Measurements from ENCODE around the gene CPT1B.

DNA sequence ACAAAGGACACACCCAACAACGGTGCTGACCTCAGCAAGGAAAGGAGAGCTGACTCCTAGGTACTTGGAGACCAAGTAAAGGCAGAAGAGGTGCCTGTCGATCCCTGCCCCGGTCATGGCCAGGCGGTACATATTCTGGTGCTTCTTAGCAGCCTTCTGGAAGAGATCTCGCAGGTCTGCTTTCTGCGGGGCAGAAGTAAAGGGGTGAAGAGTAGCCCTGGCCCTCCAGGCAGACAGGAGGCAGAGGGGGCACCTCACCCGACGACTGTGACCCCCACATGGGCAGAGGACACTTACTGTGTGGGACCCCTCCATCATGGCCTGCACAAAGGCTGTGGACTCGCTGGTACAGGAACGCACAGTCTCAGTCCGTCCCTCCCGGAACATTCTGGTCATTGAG lies 7.4 kb downstream of the CPT1B start:
- TF ChIP-seq CTCF (IDR thresholded peaks at IDR 0.05; ENCODE audit: borderline replicate concordance, extremely low read depth, low read length, poor library complexity, severe bottlenecking) = no peak
- TF ChIP-seq EZH2 (IDR thresholded peaks at IDR 0.05; ENCODE audit: borderline replicate concordance, low read depth, low read length, severe bottlenecking) = no peak

All from DND-41 (cell line).